ENCODE data around the gene KHDRBS2.
"Not testable (repeated sequence)": the region's sequence is repeated elsewhere in the genome, so short reads cannot be mapped to it uniquely, and the experiment has no call there.

The KHDRBS2 gene

DNA sequence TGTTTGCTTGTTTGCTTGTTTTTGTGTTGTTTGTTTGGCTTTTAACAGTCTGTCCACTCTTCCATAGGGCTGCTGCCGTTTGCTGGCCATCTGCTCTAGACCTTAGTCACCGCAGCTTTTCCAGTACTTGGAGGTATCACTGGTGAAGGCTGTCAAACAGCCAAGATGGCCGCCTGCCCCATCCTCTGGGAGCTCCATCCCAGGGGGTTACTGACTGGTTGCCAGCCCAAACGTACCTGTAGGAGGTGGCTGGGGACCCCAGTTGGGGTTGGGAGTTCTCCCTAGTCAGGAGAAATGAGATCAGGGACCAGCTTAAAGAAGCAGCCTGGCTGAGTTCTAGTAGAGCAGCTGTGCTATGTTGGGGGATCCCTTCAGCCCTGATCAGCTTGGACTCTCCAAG is 418.4 kb downstream of the KHDRBS2 start:
- no peak for DNase-seq (ENCODE audit: low read depth)

DNA sequence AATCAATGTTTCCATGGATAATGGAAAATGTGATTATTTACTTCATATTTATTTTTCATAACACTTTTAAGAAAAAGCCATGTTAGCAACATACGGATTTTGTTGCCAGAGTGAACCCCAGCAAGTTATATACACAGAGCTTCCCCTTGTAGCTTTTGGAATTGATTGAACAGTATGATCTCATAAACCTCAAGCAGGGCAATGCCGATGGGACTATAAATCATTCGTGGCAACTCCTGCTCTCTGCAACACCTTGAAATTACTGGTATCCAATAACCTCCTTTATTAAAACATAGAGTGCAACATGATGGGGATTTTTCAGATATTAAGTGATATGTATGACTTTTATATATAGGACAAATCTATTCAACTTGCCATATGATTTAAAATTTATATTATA is 428.5 kb downstream of the KHDRBS2 start:
- DNase-seq (ENCODE audit: low read depth) = no peak

DNA sequence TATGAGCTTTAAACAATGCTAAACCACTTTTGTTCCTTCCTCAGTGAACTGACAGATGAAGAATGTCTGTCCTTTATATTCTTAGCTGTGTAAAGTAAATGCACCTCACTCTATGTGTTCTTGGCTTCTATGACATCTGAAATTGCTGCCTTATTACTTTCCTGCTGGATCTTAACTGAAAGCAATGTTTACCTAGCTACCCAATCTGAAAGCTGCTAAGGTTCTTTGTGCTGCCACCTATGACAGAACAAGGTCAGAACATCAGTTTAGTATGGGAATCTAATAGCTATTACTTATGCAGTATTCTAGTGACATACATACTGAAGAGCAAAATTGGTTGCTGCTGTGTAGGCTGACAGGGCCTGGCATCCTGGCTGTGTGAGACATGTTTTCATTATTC is 444.1 kb downstream of the KHDRBS2 start:
- DNase-seq (ENCODE audit: low read depth) = no peak

DNA sequence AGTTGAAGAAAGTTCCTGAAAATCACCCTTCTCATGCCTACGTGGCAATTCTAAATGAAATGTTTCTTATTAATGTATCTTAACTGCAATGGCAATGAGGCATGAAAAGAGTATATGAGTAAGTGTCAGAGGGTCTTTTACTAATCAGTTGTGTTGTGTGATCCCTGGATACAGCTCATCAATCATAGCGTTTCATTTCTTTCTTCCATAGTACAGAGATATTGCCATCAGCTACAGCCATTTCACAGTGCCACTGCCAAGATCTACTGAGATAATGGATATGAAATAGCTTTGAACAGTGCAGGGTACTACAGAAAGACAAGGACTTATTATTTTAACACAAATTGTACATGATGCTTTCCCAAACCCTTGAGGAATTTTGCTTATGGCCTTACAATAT is 450.8 kb downstream of the KHDRBS2 start:
- no peak for DNase-seq (ENCODE audit: low read depth)

GRCh38 chr6:61833176-61833755 is 452.8 kb downstream of the KHDRBS2 start:
- no peak for DNase-seq (ENCODE audit: low read depth)

GRCh38 chr6:61817716-61818115 is 468.3 kb downstream of the KHDRBS2 start:
- no peak for DNase-seq (ENCODE audit: low read depth)

GRCh38 chr6:61810047-61810446 is 476.0 kb downstream of the KHDRBS2 start:
- no peak for DNase-seq (ENCODE audit: low read depth)

GRCh38 chr6:61809004-61809595 is 476.9 kb downstream of the KHDRBS2 start:
- DNase-seq (ENCODE audit: low read depth) = no peak

GRCh38 chr6:61787998-61788397 is 498.0 kb downstream of the KHDRBS2 start:
- DNase-seq (ENCODE audit: low read depth) = no peak

DNA sequence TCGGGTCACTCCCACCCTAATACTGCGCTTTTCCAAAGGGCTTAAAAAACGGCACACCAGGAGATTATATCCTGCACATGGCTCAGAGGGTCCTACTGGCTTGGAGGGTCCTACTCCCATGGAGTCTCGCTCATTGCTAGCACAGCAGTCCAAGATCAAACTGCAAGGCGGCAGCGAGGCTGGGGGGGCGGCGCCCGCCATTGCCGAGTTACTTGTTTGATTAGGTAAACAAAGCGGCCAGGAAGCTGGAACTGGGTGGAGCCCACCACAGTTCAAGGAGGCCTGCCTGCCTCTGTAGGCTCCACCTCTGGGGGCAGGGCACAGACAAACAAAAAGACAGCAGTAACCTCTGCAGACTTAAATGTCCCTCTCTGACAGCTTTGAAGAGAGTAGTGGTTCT is 516.6 kb downstream of the KHDRBS2 start:
- DNase-seq (ENCODE audit: low read depth) = not testable (repeated sequence)

- no peak for DNase-seq (ENCODE audit: low read depth)
Observed at GRCh38 chr6:61755739-61756138, 530.3 kb downstream of the KHDRBS2 start.

DNA sequence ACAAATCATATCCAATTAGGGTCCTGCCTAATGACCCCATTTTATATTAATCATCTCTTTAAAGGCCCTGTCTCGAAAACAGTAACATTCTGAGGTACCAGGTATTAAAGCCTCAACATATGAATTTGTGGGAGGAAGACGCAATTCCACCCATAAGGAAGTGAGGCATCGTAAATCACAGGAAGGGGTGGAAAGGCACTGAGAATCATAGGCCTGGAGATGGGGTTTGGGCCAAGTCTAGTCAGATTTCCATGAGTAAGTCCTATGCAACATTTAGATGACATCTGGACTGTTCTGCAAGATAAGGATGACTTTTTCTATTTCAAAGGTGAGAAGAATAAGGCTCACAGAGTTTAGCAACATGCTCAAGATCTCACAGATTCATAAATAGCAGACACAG is 534.0 kb downstream of the KHDRBS2 start:
- DNase-seq (ENCODE audit: low read depth) = no peak

DNA sequence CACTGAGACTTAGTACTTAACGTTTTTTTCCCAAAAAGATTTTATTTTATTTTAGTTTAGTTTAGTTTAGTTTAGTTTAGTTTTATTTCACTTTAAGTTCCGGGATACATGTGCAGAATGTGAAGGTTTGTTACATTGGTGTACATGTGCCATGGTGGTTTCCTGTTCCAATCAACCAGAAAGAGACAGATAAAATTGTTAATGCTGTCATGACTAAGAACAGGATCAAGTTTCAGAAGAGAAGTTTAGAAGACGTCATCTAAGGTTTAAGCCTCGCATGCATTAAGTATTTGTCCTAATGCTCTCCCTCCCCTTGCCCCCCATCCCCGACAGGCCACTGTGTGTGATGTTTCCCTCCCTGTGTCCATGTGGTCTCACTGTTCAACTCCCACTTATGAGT is 540.0 kb downstream of the KHDRBS2 start:
- no peak for DNase-seq (ENCODE audit: low read depth)

GRCh38 chr6:61711849-61712248 is 574.2 kb downstream of the KHDRBS2 start:
- no peak for DNase-seq (ENCODE audit: low read depth)

DNA sequence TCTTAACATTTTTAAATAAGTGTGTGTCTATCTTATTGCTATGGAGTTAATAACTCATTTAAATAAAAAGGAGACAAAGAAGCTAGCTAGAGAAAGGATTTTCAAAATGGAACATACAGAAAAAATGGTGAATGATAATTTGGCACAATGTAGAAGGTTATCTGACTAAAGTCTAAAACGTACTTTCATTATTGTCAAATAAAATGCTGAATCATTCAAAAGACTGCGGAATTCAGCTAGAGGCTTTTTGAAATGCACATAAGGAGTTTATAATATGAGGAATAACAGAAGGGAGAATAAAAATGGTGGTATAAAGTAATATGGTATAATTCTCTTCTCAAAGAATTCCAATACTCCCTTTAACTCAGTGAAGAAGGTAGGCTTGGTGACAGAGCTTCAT is 597.9 kb downstream of the KHDRBS2 start:
- no peak for DNase-seq (ENCODE audit: low read depth)

GRCh38 chr6:61682562-61682961 is 603.5 kb downstream of the KHDRBS2 start:
- DNase-seq (ENCODE audit: low read depth) = no peak

GRCh38 chr6:61679625-61680024 is 606.4 kb downstream of the KHDRBS2 start:
- DNase-seq (ENCODE audit: low read depth) = no peak

GRCh38 chr6:61675734-61676133 is 610.3 kb downstream of the KHDRBS2 start:
- no peak for DNase-seq (ENCODE audit: low read depth)

GRCh38 chr6:61649845-61650244 is 636.2 kb downstream of the KHDRBS2 start:
- DNase-seq (ENCODE audit: low read depth) = no peak

DNA sequence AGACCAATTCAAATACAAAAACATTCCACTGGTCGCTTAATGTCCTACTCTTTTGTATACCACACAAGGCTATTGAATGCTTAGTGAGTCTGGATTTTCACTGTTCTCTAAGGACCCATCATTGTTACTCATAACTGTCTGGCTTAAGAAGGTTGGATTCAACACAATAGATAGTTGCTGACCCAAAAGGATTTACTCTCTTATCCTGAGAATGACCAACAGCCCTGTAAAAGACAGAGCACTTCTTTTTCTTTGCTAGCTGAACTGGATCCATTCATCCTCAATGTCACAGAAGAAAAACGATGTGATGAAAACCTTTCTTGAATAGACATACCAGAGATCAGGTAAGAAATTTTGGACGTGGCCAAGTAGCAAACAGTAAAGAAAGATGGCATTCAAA is 645.6 kb downstream of the KHDRBS2 start:
- DNase-seq (ENCODE audit: low read depth) = no peak

Measured in stimulated activated CD4-positive, alpha-beta T cell treated with anti-CD3 and anti-CD28 coated beads, Interleukin-2, amount 100 ng/mL, for 4 hours (primary cell).